AG09309 (cell line): Measurements from ENCODE around the gene SLC25A21.

ENCODE experiments used
- DNase-seq: peaks from one replicate; pipeline ENCODE4 v3.0.0-alpha.2; 2010; ENCODE audit warnings: low read depth
- H3K4me3 ChIP-seq: 2 replicates; pipeline ENCODE4 v1.5.1; 2011; ENCODE audit warnings: mild to moderate bottlenecking, low read depth, low read length, moderate library complexity; ENCODE audit not compliant: control insufficient read depth
- TF ChIP-seq, protein P1 (sequence below): IDR thresholded peaks from 2 replicates; pipeline ENCODE4 v1.5.1; 2011; ENCODE audit warnings: mild to moderate bottlenecking, low read depth, low read length, inconsistent platforms; ENCODE audit not compliant: insufficient read depth, control insufficient read depth; ENCODE audit errors: missing control alignments

SLC25A21 gene

DNA sequence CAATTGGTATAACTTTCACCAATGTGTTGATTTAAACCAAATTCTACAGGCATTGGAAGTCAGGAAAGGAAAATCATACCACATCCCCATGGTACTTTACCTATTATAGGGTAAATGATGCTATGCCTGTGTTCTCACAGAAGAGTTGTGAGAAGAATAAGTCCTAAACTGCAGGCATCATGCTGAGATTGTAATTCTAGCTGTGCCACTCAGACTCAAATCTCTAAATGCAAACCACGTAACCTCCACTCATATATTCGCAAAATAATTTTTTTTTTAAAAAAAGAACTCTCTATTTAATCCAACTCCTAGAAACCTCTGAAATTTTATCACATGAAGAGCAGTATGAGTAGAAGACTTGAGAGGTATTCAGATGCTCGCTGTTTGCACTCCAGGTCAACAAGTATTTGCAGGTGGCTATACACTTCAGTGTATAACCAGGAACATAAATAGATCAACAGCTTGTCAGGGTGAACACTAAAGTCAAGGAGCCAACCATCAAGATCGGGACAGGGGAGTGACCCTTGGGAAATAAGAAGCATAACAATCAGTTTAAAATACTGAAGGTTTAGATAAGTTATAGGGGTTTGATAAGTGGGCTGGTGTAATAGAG lies 110.1 kb downstream of the SLC25A21 start:
- TF ChIP-seq, protein P1, sequence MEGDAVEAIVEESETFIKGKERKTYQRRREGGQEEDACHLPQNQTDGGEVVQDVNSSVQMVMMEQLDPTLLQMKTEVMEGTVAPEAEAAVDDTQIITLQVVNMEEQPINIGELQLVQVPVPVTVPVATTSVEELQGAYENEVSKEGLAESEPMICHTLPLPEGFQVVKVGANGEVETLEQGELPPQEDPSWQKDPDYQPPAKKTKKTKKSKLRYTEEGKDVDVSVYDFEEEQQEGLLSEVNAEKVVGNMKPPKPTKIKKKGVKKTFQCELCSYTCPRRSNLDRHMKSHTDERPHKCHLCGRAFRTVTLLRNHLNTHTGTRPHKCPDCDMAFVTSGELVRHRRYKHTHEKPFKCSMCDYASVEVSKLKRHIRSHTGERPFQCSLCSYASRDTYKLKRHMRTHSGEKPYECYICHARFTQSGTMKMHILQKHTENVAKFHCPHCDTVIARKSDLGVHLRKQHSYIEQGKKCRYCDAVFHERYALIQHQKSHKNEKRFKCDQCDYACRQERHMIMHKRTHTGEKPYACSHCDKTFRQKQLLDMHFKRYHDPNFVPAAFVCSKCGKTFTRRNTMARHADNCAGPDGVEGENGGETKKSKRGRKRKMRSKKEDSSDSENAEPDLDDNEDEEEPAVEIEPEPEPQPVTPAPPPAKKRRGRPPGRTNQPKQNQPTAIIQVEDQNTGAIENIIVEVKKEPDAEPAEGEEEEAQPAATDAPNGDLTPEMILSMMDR, result no peak
- no peak overlapping the region for H3K4me3 ChIP-seq
- DNase-seq, result no peak

DNA sequence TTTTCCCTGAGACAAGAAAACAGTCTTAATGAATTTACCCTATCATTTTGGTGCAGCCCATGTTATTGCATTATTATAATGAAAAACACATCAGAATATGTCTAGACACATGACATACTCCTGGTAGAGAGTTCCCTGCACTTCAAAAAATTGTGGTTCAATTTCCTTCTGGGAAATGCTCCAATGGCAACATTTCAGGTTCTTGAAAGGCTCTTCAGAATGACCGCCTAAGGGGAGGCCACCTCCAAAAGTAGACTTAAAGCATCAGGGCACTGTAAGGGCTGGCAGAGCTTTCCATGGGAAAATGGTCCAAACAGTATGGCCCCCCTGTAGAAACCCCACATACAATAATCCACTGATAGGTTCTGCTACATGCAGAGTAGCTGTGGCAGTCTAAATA lies 110.7 kb downstream of the SLC25A21 start:
- TF ChIP-seq, protein P1, result no peak

DNA sequence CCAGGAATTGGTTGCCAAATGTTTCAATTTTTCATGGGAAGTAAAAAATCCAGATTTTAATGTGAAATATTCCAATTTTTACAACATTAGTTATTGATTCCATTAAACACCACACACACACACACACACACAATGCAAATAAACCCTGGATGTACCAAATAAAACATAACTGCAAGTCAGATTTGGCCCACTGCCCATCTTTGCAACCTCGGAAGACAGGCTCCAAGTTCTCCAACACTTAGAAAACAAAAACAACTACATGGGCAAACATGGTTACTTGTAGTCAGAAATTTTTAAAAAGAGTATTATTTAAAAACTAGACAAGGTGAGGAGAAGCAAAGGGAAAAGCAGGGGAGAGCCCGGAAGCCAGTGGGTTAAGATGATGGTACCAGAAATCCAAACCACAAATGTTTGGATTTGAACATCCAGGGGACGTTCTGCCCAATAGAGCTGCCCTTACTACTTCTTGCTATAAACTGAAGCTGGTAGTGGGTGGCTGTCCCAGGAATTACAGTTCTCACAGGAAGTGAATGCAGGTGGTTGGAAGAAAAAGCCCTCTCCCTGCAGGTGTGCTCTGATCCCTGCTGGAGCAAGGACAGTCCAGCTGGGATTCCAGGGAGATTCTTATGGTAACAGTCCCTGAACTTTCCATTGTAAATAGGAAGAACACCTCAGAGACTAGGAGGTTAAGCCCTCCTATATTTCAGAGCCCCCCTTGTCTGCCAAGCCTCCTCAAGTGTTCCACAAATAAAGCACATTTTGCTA lies 111.7 kb downstream of the SLC25A21 start:
- no peak for DNase-seq
- TF ChIP-seq, protein P1, result no peak
- no peak overlapping the region for H3K4me3 ChIP-seq

More for the DNA sequence above, 110.7 kb downstream of the SLC25A21 start:
- DNase-seq, result no peak
- H3K4me3 ChIP-seq, result no peak overlapping the region

DNA sequence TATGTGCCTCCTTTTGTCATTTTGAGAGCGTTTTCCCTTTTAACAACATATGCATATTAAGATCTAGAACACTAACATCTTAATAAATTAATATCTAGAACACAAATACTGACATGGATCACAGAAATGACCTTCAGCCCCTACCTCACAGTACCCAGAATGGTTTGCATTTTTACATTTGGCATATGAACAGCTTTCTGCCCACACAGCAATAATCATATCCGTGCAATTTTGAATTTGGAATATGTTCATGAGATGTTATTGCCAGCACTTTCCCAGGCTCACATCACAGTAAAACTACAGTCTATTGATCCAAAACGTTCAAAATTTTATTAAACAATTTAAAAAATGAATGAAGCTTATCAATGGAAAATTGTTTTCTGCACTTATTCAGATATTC lies 114.6 kb downstream of the SLC25A21 start:
- H3K4me3 ChIP-seq, result no peak overlapping the region
- TF ChIP-seq, protein P1, result no peak
- DNase-seq, result no peak

DNA sequence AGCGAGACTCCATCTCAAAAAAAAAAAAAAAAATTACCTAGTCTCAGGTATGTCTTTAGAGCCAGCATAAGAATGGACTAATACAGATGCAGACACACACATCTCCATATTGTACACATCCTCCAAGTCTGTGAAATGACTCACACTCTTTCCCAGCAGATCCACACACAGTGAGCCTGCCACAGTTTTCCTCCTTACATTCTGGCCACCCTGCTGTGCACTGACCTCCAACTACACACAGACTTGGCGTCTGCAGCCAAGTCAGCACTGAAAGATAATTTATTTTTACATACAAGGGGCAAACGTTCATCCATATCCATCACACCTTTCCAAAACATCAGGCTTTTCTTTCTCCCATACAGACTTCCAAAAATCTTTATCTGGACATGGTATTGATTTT lies 115.9 kb downstream of the SLC25A21 start:
- no peak overlapping the region for H3K4me3 ChIP-seq
- no peak for DNase-seq
- TF ChIP-seq, protein P1, result no peak

DNA sequence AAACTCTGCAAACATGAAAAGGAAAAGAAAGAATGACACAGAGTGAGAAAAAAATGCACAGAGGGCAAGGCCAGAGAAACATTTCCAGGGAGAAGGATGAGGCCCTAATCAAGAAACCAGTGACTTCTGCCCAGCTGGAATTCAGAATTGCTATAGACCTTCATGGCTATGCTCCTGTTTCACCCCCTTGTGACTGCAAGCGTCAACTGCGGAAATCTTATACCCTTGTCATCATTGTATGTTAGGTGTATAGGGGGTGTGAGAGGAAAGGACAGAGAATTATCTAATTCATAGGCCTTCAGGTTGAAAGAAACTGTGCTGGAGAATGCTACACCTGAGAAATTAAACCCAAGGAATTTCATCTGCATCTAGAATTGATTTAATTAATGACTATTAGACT lies 117.5 kb downstream of the SLC25A21 start:
- H3K4me3 ChIP-seq, result no peak overlapping the region
- no peak for DNase-seq
- TF ChIP-seq, protein P1, result no peak

DNA sequence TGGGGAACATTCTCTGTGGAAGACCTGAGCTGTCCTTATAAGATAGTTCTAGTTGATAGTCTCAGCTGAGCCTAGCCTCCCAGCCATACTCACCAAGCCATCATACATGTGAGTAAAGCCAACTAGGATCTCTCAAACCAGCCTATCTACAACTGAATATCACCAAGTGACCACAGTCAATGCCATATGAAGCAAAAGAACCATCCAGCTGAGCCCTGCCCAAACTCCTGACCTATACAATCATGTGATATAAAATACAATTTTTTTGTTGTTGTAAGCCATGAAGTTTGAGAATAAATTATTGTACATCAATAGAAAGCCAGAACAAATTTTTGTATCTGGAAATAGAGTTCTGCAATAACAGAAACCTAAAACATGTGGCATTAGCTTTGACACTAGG lies 118.3 kb downstream of the SLC25A21 start:
- DNase-seq, result no peak
- H3K4me3 ChIP-seq, result no peak overlapping the region
- TF ChIP-seq, protein P1, result no peak
